Fibroblast of mammary gland (primary cell): ENCODE results near the gene TXLNA.
A peak's percentile ranks its signal among the peaks of the same experiment; 100 is the strongest.
"Not testable (repeated sequence)": the region's sequence is repeated elsewhere in the genome, so short reads cannot be mapped to it uniquely, and the experiment has no call there.

ENCODE experiments used
- DNase-seq: peaks from one replicate; pipeline ENCODE4 v3.0.0-alpha.2; 2010; ENCODE audit warnings: low read depth
- H3K4me3 ChIP-seq: 2 replicates; pipeline ENCODE4 v1.5.1; 2011; ENCODE audit warnings: low read depth, mild to moderate bottlenecking, low read length, moderate library complexity; ENCODE audit not compliant: control insufficient read depth
- CTCF ChIP-seq: conservative IDR thresholded peaks from 2 replicates; pipeline ENCODE4 v1.5.1; 2011; ENCODE audit warnings: low read depth, low read length, inconsistent platforms; ENCODE audit not compliant: control insufficient read depth, insufficient read depth

TXLNA gene

GRCh38 chr1:32179443-32180185 lies at the start of gene TXLNA:
TSS of gene TXLNA (plus strand) at chr1:32179675. CDS start at chr1:32180346, 671 bp downstream.
- peak within 1 kb of the TSS; percentile 64 for H3K4me3 ChIP-seq
- peak; percentile 88 for DNase-seq
- no peak for TF ChIP-seq CTCF

GRCh38 chr1:32133950-32134280 lies 45.6 kb upstream of the TXLNA start:
- not testable (repeated sequence) for DNase-seq, H3K4me3 ChIP-seq

- no peak overlapping the region for H3K4me3 ChIP-seq
- no peak for TF ChIP-seq CTCF
- DNase-seq: no peak
Measured at GRCh38 chr1:32137111-32137510, 42.4 kb upstream of the TXLNA start.

- no peak overlapping the region for H3K4me3 ChIP-seq
- DNase-seq: peak; percentile 41
- TF ChIP-seq CTCF: no peak
Measured at GRCh38 chr1:32138965-32139364, 40.5 kb upstream of the TXLNA start.

- H3K4me3 ChIP-seq: no peak overlapping the region
- TF ChIP-seq CTCF: no peak
- peak; percentile 87 for DNase-seq
Measured at GRCh38 chr1:32142446-32143301, 36.8 kb upstream of the TXLNA start.

GRCh38 chr1:32143302-32143695 lies 36.2 kb upstream of the TXLNA start:
- not testable (repeated sequence) for DNase-seq, H3K4me3 ChIP-seq

GRCh38 chr1:32144033-32144432 lies 35.4 kb upstream of the TXLNA start:
- H3K4me3 ChIP-seq: no peak overlapping the region
- no peak for TF ChIP-seq CTCF

GRCh38 chr1:32147799-32148198 lies 31.7 kb upstream of the TXLNA start:
- not testable (repeated sequence) for H3K4me3 ChIP-seq, DNase-seq

More at GRCh38 chr1:32144033-32144432, 35.4 kb upstream of the TXLNA start:
- DNase-seq: peak; percentile 61
